PC-3 (cell line): ENCODE measurements around the gene HTRA2. TPM values are rescaled to one million over a fixed set of nuclear protein-coding genes. Genes with fewer than 3 reads are reported as not detected.

Source experiments
- ATAC-seq: fragments of 200-7000 bp; cut with Tn5 transposase; 2 replicates; pipeline ENCODE4 v1.9.1; 2020; ENCODE audit warnings: mild to moderate bottlenecking, moderate library complexity
- BruUV-seq: library from RNA; stranded (reverse); fragments of 400-500 nt; replicated peaks from 2 replicates; lab custom pipeline; 2021; lab: Mats Ljungman, UMichigan
- CTCF ChIA-PET: fragments of 300-600 bp; sonication (Branson Sonifier 250); formaldehyde crosslinking; loops from one replicate; lab custom pipeline; 2022; ENCODE audit warnings: antibody characterized with exemption; lab: Charles Lee
- POLR2A ChIA-PET: fragments of 300-600 bp; sonication (Branson Sonifier 250); formaldehyde crosslinking; loops from one replicate; lab custom pipeline; 2022; ENCODE audit warnings: antibody characterized with exemption; ENCODE audit not compliant: unreplicated experiment; lab: Charles Lee
- DNase-seq: peaks from one replicate; pipeline ENCODE4 v3.0.0-alpha.2; 2015
- H2AFZ ChIP-seq: fragments of 300-600 bp; sonication (generic); 2 replicates; pipeline ENCODE4 v1.6.0; 2016; ENCODE audit warnings: antibody characterized with exemption, low read length
- H3F3A ChIP-seq: fragments of 300-600 bp; sonication (generic); one replicate; pipeline ENCODE4 v1.6.0; 2017; ENCODE audit warnings: antibody characterized with exemption, low read length, control low read depth, mild to moderate bottlenecking; ENCODE audit not compliant: unreplicated experiment
- H3K27ac ChIP-seq: fragments of 300-600 bp; sonication (generic); 2 replicates; pipeline ENCODE4 v1.5.1; 2016; ENCODE audit warnings: mild to moderate bottlenecking, low read length
- H3K27me3 ChIP-seq: fragments of 300-600 bp; sonication (generic); 2 replicates; pipeline ENCODE4 v1.6.1; 2016; ENCODE audit warnings: low read length, mixed read lengths
- H3K36me3 ChIP-seq: fragments of 300-600 bp; sonication (generic); 2 replicates; pipeline ENCODE4 v1.6.1; 2016; ENCODE audit warnings: low read depth, mixed run types, low read length, mixed read lengths
- H3K4me1 ChIP-seq: fragments of 300-600 bp; sonication (generic); 2 replicates; pipeline ENCODE4 v1.5.1; 2016; ENCODE audit warnings: low read length; ENCODE audit not compliant: insufficient read depth
- H3K4me2 ChIP-seq: fragments of 300-600 bp; sonication (generic); 2 replicates; pipeline ENCODE4 v1.6.0; 2016; ENCODE audit warnings: low read length
- H3K4me3 ChIP-seq: fragments of 300-600 bp; sonication (generic); 2 replicates; pipeline ENCODE4 v1.5.1; 2016; ENCODE audit warnings: mild to moderate bottlenecking, low read length, mixed read lengths
- H3K79me2 ChIP-seq: fragments of 300-600 bp; sonication (generic); 2 replicates; pipeline ENCODE4 v1.6.1; 2017; ENCODE audit warnings: low read length, mixed read lengths
- H3K9ac ChIP-seq: fragments of 300-600 bp; sonication (generic); 2 replicates; pipeline ENCODE4 v1.6.0; 2016; ENCODE audit warnings: mild to moderate bottlenecking, low read length
- H3K9me2 ChIP-seq: fragments of 300-600 bp; sonication (generic); replicated peaks from 2 replicates; pipeline ENCODE4 v1.6.1; 2016; ENCODE audit warnings: mixed run types, low read length, mixed read lengths
- H3K9me3 ChIP-seq: fragments of 300-600 bp; sonication (generic); 2 replicates; pipeline ENCODE4 v1.6.1; 2016; ENCODE audit warnings: low read length, mixed read lengths
- H4K20me1 ChIP-seq: fragments of 300-600 bp; sonication (generic); 2 replicates; pipeline ENCODE4 v1.6.1; 2016; ENCODE audit warnings: low read length, mixed read lengths
- CTCF ChIP-seq: fragments of 300-600 bp; sonication (generic); conservative IDR thresholded peaks from 2 replicates; pipeline ENCODE4 v1.5.1; 2017; ENCODE audit warnings: antibody characterized with exemption, low read depth, mild to moderate bottlenecking, low read length
- EZH2 ChIP-seq: fragments of 300-600 bp; sonication (generic); IDR thresholded peaks from one replicate; pipeline ENCODE4 v1.6.1; 2017; ENCODE audit warnings: antibody characterized with exemption, mild to moderate bottlenecking, low read length; ENCODE audit not compliant: unreplicated experiment
- EZH2phosphoT487 ChIP-seq: fragments of 300-600 bp; sonication (generic); IDR thresholded peaks from 2 replicates; pipeline ENCODE4 v1.6.1; 2018; ENCODE audit warnings: mild to moderate bottlenecking, antibody characterized with exemption, low read length, borderline replicate concordance
- intact Hi-C: fragments of 100-400 bp; cut with micrococcal nuclease; formaldehyde crosslinking; loops from 2 replicates; pipeline ENCODE4 v1.9.0; 2023
- total RNA-seq: library from RNA; depleted of rRNA; stranded (reverse); fragments of >200 nt; gene quantifications from 2 replicates; pipeline ENCODE4 v1.2.3, GENCODE V29; 2014

The HTRA2 gene
- total RNA-seq, 1 experiment from 2014 or later: 71.8 TPM

DNA sequence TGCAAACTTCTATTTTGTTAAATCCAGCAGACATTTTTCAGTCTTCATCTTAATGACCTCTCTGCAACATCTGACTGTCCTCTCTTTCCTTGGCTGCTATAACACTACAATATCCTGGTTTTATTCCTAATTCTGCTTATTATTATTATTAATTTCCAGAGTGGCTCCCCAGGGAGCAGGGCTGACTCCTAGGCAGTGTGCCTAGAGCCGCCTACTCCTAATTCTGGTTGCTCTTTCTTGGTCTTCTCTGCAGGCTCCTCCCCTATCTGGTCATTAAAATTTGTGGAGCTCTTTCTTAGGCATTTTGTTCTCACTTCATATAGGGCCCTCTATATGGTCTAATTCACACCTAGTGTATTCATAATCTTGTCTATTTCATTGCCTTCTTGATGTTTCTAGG, 13.2 kb downstream of the HTRA2 start:
- H3K27ac ChIP-seq: no peak overlapping the region
- ChIA-PET CTCF (no interaction called here), POLR2A (no interaction called here)
- H3K9me2 ChIP-seq: no peaks in the 10 kb centered on the region
- intact Hi-C loops: no loop called here
- H2AFZ ChIP-seq: no peak overlapping the region
- H3K9me3 ChIP-seq: no peaks in the 10 kb centered on the region
- no peak overlapping the region for H3K4me3 ChIP-seq
- no peaks in the 10 kb centered on the region for H4K20me1 ChIP-seq
- H3K4me2 ChIP-seq: no peak overlapping the region
- H3K36me3 ChIP-seq: no peaks in the 10 kb centered on the region
- DNase-seq (no peak), ATAC-seq (no peak)
- TF ChIP-seq CTCF (no peak), EZH2 (no peak), EZH2phosphoT487 (no peak)
- no peaks in the 10 kb centered on the region for H3F3A ChIP-seq
- no TSS peak for BruUV-seq
- no peak overlapping the region for H3K9ac ChIP-seq
- H3K27me3 ChIP-seq: no peaks in the 10 kb centered on the region
- no peaks in the 10 kb centered on the region for H3K79me2 ChIP-seq
- no peaks in the 10 kb centered on the region for H3K4me1 ChIP-seq

GRCh38 chr2:74544634-74545033, 14.9 kb downstream of the HTRA2 start:
- no peak overlapping the region for H3K4me3 ChIP-seq
- no peak overlapping the region for H3K9ac ChIP-seq
- peaks cover 1% of the 10 kb centered on the region for H3K79me2 ChIP-seq
- peaks cover 6% of the 10 kb centered on the region; the same call in 1 of the 2 replicates for H3K4me1 ChIP-seq
- no peaks in the 10 kb centered on the region for H3K36me3 ChIP-seq
- ATAC-seq (peak; percentile 25; the same call in 1 of the 2 replicates), DNase-seq (peak; percentile 28)
- no peaks in the 10 kb centered on the region for H3K9me3 ChIP-seq
- H3K4me2 ChIP-seq: no peak overlapping the region
- H3K27ac ChIP-seq: no peak overlapping the region
- no peaks in the 10 kb centered on the region for H4K20me1 ChIP-seq
- H3K9me2 ChIP-seq: no peaks in the 10 kb centered on the region
- ChIA-PET CTCF (no interaction called here), POLR2A (no interaction called here)
- H3F3A ChIP-seq: no peaks in the 10 kb centered on the region
- H3K27me3 ChIP-seq: no peaks in the 10 kb centered on the region
- no peak overlapping the region for H2AFZ ChIP-seq
- intact Hi-C loops: no loop called here
- TF ChIP-seq CTCF (peak; percentile 47), EZH2phosphoT487 (no peak)
- no TSS peak for BruUV-seq

GRCh38 chr2:74546004-74546403, 16.3 kb downstream of the HTRA2 start:
- intact Hi-C loops: no loop called here
- Histone ChIP-seq H3K27ac (no peak overlapping the region), H2AFZ (no peak overlapping the region), H3K9ac (no peak overlapping the region), H3F3A (no peaks in the 10 kb centered on the region), H3K4me3 (no peak overlapping the region), H3K27me3 (no peaks in the 10 kb centered on the region), H3K9me3 (no peaks in the 10 kb centered on the region), H3K4me2 (no peak overlapping the region), H3K4me1 (peaks cover 12% of the 10 kb centered on the region; the same call in 1 of the 2 replicates), H3K36me3 (no peaks in the 10 kb centered on the region), H4K20me1 (no peaks in the 10 kb centered on the region), H3K79me2 (peaks cover 10% of the 10 kb centered on the region), H3K9me2 (no peaks in the 10 kb centered on the region)
- ChIA-PET CTCF (no interaction called here), POLR2A (no interaction called here)
- DNase-seq: no peak
- ATAC-seq: no peak
- no peak for TF ChIP-seq EZH2phosphoT487
- no peak for TF ChIP-seq EZH2
- no peak for TF ChIP-seq CTCF
- BruUV-seq: no TSS peak
